ENCODE results near the gene WASF3.

- TF ChIP-seq GATA2 (IDR thresholded peaks at IDR 0.05; ENCODE audit: low read depth, low read length) (no peak), GATA3 (IDR thresholded peaks at IDR 0.05; ENCODE audit: low read depth, low read length) (no peak)
These were observed 49.1 kb downstream of the WASF3 start for GRCh38 chr13:26606631-26607030.
